HL-60 (cell line): Measurements from ENCODE around the gene KRTAP5-3.

Experiments
- GABPA ChIP-seq: IDR thresholded peaks from 2 replicates; pipeline ENCODE4 v1.6.1; 2012; ENCODE audit warnings: low read depth
- POLR2AphosphoS5 ChIP-seq: IDR thresholded peaks from 2 replicates; pipeline ENCODE4 v1.6.1; 2012; ENCODE audit warnings: low read depth
- TF ChIP-seq, protein P1 (sequence below): IDR thresholded peaks from one replicate; pipeline ENCODE4 v1.5.1; 2011; ENCODE audit warnings: low read length, control low read depth, inconsistent platforms; ENCODE audit not compliant: insufficient read depth

- TF ChIP-seq, protein P1, sequence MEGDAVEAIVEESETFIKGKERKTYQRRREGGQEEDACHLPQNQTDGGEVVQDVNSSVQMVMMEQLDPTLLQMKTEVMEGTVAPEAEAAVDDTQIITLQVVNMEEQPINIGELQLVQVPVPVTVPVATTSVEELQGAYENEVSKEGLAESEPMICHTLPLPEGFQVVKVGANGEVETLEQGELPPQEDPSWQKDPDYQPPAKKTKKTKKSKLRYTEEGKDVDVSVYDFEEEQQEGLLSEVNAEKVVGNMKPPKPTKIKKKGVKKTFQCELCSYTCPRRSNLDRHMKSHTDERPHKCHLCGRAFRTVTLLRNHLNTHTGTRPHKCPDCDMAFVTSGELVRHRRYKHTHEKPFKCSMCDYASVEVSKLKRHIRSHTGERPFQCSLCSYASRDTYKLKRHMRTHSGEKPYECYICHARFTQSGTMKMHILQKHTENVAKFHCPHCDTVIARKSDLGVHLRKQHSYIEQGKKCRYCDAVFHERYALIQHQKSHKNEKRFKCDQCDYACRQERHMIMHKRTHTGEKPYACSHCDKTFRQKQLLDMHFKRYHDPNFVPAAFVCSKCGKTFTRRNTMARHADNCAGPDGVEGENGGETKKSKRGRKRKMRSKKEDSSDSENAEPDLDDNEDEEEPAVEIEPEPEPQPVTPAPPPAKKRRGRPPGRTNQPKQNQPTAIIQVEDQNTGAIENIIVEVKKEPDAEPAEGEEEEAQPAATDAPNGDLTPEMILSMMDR: no peak
- TF ChIP-seq GABPA (no peak), POLR2AphosphoS5 (no peak)
These were observed 43.2 kb upstream of the KRTAP5-3 start for GRCh38 chr11:1651411-1651980.
